ENCODE measurements around the gene PPP2R3A. TPM values are rescaled to one million over a fixed set of nuclear protein-coding genes. Genes with fewer than 3 reads are reported as not detected.

Gene PPP2R3A
- total RNA-seq, 1 donor from 2014 or later: 25.9 TPM

DNA sequence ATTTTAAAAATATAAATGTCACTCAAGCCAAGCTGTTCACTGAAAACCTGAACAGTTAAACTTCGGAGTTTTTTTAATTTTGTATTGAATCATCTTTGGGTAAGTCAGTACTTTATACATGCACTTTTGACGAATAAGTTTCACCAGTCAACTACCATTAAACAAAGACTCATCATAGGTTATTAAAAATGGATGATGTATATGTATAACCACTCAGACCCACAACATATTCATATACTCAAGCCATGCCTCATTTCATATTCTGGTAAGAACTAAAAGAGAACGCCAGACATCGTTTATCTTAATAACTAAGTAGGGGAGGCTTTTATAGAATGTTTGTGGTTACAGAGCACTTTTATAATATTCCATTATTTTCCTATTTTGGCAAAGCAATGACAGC, 212.3 kb downstream of the PPP2R3A start:
- TF ChIP-seq, protein P1, sequence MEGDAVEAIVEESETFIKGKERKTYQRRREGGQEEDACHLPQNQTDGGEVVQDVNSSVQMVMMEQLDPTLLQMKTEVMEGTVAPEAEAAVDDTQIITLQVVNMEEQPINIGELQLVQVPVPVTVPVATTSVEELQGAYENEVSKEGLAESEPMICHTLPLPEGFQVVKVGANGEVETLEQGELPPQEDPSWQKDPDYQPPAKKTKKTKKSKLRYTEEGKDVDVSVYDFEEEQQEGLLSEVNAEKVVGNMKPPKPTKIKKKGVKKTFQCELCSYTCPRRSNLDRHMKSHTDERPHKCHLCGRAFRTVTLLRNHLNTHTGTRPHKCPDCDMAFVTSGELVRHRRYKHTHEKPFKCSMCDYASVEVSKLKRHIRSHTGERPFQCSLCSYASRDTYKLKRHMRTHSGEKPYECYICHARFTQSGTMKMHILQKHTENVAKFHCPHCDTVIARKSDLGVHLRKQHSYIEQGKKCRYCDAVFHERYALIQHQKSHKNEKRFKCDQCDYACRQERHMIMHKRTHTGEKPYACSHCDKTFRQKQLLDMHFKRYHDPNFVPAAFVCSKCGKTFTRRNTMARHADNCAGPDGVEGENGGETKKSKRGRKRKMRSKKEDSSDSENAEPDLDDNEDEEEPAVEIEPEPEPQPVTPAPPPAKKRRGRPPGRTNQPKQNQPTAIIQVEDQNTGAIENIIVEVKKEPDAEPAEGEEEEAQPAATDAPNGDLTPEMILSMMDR (conservative IDR thresholded peaks at IDR 0.05; ENCODE audit: low read depth, low read length): no peak
- no peak for DNase-seq (ENCODE audit: low read depth)
- H3K4me3 ChIP-seq (ENCODE audit: low read depth, low read length): no peak overlapping the region

DNA sequence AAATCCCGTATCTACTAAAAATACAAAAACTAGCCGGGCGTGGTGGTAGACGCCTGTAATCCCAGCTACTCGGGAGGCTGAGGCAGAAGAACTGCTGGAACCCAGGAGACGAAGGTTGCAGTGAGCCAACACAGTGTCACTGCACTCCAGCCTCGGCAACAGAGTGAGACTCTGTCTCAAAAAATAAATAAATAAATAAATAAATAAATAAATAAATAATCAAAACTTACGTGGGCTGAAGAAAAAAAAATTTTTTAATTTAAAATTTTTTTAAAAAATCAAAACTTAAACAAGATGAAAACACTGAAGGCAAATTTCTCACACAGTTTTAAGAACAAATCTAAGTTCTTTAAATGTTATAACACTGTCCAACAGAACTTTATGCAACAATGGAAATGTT, 216.2 kb downstream of the PPP2R3A start:
- DNase-seq (ENCODE audit: low read depth): no peak
- TF ChIP-seq, protein P1 (conservative IDR thresholded peaks at IDR 0.05; ENCODE audit: low read depth, low read length): no peak
- no peak overlapping the region for H3K4me3 ChIP-seq (ENCODE audit: low read depth, low read length)

DNA sequence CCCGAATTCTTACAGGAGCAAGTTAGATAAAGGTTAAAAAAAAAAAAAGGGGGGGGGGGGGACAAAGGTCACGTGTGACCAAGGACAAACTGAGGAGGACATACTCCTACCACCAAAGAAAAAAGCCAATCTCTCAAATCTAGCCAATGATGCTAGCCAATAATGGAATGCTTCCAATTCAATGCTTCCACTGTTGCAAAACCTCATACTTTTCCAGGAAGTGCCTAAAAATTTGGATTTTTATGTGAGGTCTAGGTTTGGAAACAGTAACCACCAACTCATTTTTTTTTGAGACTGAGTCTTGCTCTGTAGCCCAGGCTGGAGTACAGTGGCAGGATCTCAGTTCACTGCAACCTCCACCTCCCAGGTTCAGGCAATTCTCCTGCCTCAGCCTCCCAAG, 219.2 kb downstream of the PPP2R3A start:
- no peak overlapping the region for H3K4me3 ChIP-seq (ENCODE audit: low read depth, low read length)
- DNase-seq (ENCODE audit: low read depth): no peak
- TF ChIP-seq, protein P1 (conservative IDR thresholded peaks at IDR 0.05; ENCODE audit: low read depth, low read length): no peak

DNA sequence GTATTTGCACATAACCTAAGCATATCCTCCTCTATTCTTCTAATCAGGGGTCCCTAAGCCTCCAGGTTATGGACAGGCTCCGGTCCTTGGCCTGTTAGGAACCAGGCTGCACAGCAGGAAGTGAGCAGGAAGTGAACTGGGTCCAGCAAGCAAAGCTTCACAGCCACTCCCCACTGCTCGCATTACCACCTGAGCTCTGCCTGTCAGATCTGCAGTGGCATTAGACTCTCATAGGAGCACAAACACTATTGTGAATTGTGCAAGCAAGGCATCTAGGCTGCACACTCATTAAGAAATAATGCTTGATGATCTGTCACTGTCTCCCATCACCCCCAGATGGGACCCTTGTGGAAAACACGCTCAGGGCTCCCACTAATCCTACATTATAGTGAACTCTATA, 220.8 kb downstream of the PPP2R3A start:
- H3K4me3 ChIP-seq (ENCODE audit: low read depth, low read length): no peak overlapping the region
- TF ChIP-seq, protein P1 (conservative IDR thresholded peaks at IDR 0.05; ENCODE audit: low read depth, low read length): no peak
- DNase-seq (ENCODE audit: low read depth): no peak

DNA sequence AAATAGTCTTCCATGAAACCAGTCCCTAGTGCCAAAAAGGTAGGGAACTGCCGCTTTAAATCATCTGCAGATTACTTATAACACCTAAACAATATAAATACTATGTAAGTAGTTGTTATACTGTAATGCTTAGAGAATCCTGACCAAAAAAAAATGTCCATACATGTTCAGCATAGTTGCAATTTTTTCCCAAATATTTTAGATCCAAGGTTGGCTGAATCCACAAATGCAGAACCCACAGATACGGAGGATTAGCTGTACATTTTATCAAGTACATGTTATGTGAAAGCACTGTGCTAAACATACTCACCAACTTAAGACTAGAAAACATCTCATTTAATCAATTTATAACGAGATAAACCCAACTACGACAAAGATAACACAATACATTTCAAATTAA, 221.3 kb downstream of the PPP2R3A start:
- TF ChIP-seq, protein P1 (conservative IDR thresholded peaks at IDR 0.05; ENCODE audit: low read depth, low read length): no peak
- no peak for DNase-seq (ENCODE audit: low read depth)

DNA sequence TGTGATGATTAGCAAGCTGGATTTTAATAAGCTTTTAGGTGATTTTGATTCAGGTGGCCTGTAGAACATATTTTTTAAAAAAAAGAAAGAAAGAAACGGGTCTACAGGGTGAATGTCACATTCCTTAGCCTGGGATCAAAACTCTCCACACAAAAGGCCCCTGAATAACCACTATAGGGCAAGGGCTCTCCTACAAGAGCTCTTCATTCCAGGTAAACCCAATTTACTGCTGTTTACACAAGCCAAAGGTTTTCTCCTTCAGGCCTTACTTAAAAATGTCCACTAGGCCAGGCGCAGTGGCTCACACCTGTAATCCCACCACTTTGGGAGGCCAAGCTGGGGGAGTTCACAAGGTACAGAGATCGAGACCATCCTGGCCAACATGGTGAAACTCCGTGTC, 222.3 kb downstream of the PPP2R3A start:
- no peak overlapping the region for H3K4me3 ChIP-seq (ENCODE audit: low read depth, low read length)
- TF ChIP-seq, protein P1 (conservative IDR thresholded peaks at IDR 0.05; ENCODE audit: low read depth, low read length): no peak
- no peak for DNase-seq (ENCODE audit: low read depth)

More for the DNA sequence above, 221.3 kb downstream of the PPP2R3A start:
- no peak overlapping the region for H3K4me3 ChIP-seq (ENCODE audit: low read depth, low read length)

DNA sequence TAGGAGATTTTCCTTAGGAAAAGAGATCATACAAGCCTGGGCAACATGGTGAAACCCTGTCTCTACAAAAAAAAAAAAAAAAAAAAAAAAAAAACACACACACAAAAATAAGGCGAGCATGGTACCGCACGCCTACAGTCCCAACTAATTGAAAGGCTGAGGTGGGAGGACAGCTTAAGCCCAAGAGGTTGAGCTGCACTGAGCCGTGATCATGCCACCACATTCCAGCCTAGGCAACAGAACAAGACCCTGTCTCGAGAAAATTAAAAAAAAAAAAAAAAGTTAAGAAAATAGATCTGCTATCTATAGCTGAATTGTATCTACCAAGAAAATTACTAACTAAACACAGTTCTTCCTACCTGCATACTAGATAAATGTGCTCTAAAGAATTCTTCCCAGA, 223.5 kb downstream of the PPP2R3A start:
- DNase-seq (ENCODE audit: low read depth): no peak
- TF ChIP-seq, protein P1 (conservative IDR thresholded peaks at IDR 0.05; ENCODE audit: low read depth, low read length): no peak

More for the DNA sequence above, 223.5 kb downstream of the PPP2R3A start:
- no peak overlapping the region for H3K4me3 ChIP-seq (ENCODE audit: low read depth, low read length)
